ENCODE measurements around the gene FAM13A.

DNA sequence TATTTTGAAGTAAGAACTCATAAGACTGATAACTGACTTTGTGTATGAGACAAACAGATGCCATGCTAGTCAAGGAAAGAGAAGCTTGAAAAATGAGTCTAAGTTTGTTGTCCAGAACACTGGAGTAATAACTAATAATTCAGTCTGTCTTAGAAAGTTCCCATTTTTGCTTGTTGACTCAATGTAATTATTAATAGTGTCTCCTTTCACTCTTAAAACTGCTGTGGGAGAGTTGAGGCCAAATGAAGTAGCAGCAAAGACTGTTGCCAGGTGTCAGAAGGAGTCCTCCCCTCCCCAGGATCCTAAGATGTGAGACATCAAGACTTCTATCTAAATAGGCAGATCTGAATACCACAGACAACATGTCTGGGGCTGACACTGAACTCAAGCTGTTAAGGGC lies 20.8 kb upstream of the FAM13A start:
- TF ChIP-seq, protein P1, sequence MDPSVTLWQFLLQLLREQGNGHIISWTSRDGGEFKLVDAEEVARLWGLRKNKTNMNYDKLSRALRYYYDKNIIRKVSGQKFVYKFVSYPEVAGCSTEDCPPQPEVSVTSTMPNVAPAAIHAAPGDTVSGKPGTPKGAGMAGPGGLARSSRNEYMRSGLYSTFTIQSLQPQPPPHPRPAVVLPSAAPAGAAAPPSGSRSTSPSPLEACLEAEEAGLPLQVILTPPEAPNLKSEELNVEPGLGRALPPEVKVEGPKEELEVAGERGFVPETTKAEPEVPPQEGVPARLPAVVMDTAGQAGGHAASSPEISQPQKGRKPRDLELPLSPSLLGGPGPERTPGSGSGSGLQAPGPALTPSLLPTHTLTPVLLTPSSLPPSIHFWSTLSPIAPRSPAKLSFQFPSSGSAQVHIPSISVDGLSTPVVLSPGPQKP (IDR thresholded peaks at IDR 0.05; ENCODE audit: borderline replicate concordance, low read depth, low read length) = no peak
- TF ChIP-seq CTCF (conservative IDR thresholded peaks at IDR 0.05; ENCODE audit: low read depth, low read length) = no peak
- no peak for TF ChIP-seq SMC3 (IDR thresholded peaks at IDR 0.05; ENCODE audit: low read depth, low read length)
- TF ChIP-seq MXI1 (IDR thresholded peaks at IDR 0.05; ENCODE audit: borderline replicate concordance, low read depth, low read length) = no peak
- TF ChIP-seq POLR2A (IDR thresholded peaks at IDR 0.05; ENCODE audit: low read depth, low read length) = no peak

Data from IMR-90 (cell line).